HG02759 (cell line): ENCODE data around the gene STX12.
"Not testable (repeated sequence)": the region's sequence is repeated elsewhere in the genome, so short reads cannot be mapped to it uniquely, and the experiment has no call there.

Source experiments
- ATAC-seq: cut with Tn5 transposase; IDR thresholded peaks from one replicate; pipeline ENCODE4 v1.9.1; 2021; ENCODE audit warnings: mild to moderate bottlenecking, moderate library complexity; ENCODE audit not compliant: unreplicated experiment

The STX12 gene

GRCh38 chr1:27864264-27864895, 91.4 kb downstream of the STX12 start:
- no peak for ATAC-seq

- no peak for ATAC-seq
Observed at GRCh38 chr1:27865821-27866220, 92.8 kb downstream of the STX12 start.

- ATAC-seq = no peak
Observed at GRCh38 chr1:27868556-27868931, 95.5 kb downstream of the STX12 start.

- no peak for ATAC-seq
Observed at GRCh38 chr1:27868932-27869718, 96.1 kb downstream of the STX12 start.

GRCh38 chr1:27869719-27870085, 96.7 kb downstream of the STX12 start:
- no peak for ATAC-seq

GRCh38 chr1:27871076-27871475, 98.1 kb downstream of the STX12 start:
- ATAC-seq = not testable (repeated sequence)

GRCh38 chr1:27872059-27872801, 99.2 kb downstream of the STX12 start, which contains the start of gene THEMIS2:
THEMIS2 (plus strand) TSS chr1:27872544; CDS start chr1:27872572, 28 bp downstream.
- peak; percentile 39 for ATAC-seq

GRCh38 chr1:27872802-27873551, 100.0 kb downstream of the STX12 start:
- ATAC-seq = peak; percentile 7

GRCh38 chr1:27873671-27874384, 100.8 kb downstream of the STX12 start:
- ATAC-seq = no peak
